Skin epidermis (tissue), 12 donors: ENCODE data around the gene CYB5B.

Experiments used
- H3K27ac ChIP-seq, 21 experiments: fragments of 200-600 bp; sonication (generic) in 11 of 21; one replicate each; pipeline ENCODE4 v1.5.0; 2020; ENCODE audit warnings: mild to moderate bottlenecking in 3 of 21, inconsistent platforms in 2 of 21, moderate library complexity in 2 of 21
- H3K4me3 ChIP-seq, 7 experiments: fragments of 200-600 bp; sonication (generic) in 2 of 7; one replicate each; pipeline ENCODE4 v1.5.0; 2020; ENCODE audit warnings: inconsistent platforms in 2 of 7, mild to moderate bottlenecking in 2 of 7, moderate library complexity in 1 of 7

The CYB5B gene

GRCh38 chr16:69477546-69477945, 53.1 kb downstream of the CYB5B start:
- no peak overlapping the region for H3K4me3 ChIP-seq
- H3K27ac ChIP-seq = no peak overlapping the region

- Histone ChIP-seq H3K4me3 (no peak overlapping the region), H3K27ac (no peak overlapping the region)
Measured at GRCh38 chr16:69478685-69479084, 54.3 kb downstream of the CYB5B start.

DNA sequence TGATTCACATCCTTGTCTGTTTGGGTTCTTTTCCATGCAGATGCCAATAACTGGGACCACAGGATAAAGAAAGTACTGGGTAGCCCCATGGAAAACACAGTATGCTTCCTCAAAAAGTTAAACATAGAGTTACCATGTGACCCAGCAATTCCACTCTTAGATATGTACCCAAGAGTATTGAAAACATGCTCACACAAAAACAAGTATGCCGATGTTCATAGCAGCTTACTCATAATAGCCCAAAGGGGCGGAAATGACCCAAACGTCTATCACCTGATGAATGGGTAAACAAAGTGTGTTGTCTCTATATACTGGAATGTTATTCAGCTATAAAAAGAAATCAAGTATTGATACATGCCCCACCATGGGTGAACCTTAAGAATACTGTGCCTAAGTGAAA, 55.4 kb downstream of the CYB5B start:
- no peak overlapping the region for H3K27ac ChIP-seq
- H3K4me3 ChIP-seq = no peak overlapping the region

- H3K4me3 ChIP-seq = no peak overlapping the region
- H3K27ac ChIP-seq = peak overlapping the region in 20 of 21 experiments; percentile 17 to 80 (median 67)
Measured at GRCh38 chr16:69481901-69482341, 57.5 kb downstream of the CYB5B start.

DNA sequence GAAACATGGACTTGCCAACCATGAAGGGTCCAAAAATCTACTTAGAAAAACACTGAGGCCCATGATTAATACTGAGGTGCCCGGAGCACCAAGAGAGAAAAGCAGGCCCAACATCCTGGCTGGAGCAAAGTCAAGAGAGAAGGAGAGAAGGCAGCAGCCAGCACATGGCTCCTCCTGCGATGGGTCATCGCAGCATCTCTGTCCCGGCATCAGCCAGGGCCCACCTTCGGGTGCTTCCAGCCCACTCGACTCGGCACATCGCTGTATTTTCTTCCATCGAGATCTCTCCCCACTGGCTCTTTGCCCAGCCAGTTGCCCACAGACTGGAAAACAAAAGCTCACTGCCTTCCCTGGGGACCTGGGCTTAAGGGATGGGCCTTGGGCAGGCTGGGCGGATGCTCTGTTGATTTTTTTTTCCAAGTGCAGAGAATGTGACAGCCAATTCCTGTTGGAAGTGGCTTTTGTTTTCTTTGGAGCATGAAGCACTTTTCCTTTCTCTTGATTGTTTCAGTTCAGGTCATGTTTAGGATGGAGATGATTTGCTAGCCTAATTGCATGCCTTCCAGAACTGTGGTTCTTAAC, 58.1 kb downstream of the CYB5B start:
- H3K27ac ChIP-seq = peak overlapping the region in 20 of 21 experiments; percentile 17 to 80 (median 67)
- H3K4me3 ChIP-seq = peak overlapping the region in 1 of 7 experiments; percentile 11

DNA sequence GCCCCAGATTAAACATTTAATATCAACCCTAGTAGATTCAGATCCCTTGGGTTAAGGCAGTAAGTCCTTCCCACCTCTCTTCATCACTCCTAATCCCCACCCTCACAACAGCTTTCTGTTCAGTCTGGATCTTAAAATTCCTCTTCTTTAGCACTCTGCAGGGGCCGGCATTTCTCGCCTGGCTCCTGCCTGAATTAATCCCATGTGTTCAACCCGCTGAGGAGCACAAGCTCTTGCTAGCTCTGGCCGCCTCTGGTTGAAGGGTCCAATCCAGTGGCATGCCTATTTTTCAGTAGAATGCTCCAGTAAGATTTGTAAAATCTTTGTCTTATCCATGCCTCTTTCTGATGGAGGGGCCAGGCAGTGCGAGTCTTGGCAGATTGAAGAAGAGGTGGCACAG, 59.2 kb downstream of the CYB5B start:
- no peak overlapping the region for H3K4me3 ChIP-seq
- H3K27ac ChIP-seq = peak overlapping the region in 6 of 21 experiments; percentile 8 to 68 (median 38)

- no peak overlapping the region for H3K4me3 ChIP-seq
- H3K27ac ChIP-seq = no peak overlapping the region
Measured at GRCh38 chr16:69485361-69485760, 60.9 kb downstream of the CYB5B start.

DNA sequence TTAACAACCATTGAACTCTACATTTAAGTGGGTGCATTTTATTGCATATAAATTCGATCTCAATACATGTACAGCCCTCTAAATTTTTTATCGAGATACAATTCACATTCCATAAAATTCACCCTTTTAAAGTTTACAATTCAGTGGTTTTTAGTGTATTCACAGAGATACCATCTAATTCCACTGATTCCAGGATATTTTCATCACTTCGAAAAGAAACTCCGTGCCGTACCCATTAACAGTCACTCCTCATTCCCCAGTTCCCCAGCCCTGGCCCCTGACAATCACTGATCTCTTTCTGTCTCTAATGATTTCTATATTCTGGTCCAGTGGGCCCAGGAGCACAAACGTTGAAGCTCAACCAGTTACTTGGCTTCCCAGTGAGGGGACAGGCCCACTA, 61.4 kb downstream of the CYB5B start:
- Histone ChIP-seq H3K4me3 (no peak overlapping the region), H3K27ac (no peak overlapping the region)

GRCh38 chr16:69486272-69486671, 61.9 kb downstream of the CYB5B start:
- no peak overlapping the region for H3K4me3 ChIP-seq
- H3K27ac ChIP-seq = peak overlapping the region in 1 of 21 experiments; percentile 50

DNA sequence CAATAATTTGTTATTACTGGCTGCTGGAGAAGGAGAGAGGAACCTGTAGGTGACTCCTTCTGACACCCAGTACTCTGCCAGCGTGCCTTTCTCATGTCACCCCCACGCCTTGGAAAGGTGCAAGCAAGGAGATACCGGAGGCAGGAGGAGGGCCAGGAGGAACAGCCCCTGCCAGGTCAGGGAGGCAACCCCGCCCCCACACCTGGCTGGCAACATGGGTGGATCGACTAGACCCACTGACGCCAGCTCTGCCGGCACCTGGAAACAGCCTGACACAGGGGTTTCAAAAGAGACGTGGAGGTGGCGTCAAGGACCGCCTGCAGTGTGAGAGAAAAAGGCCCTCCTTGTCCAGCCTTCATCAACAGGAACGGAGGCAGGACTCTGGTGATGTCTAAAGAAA, 62.3 kb downstream of the CYB5B start:
- no peak overlapping the region for H3K4me3 ChIP-seq
- peak overlapping the region in 1 of 21 experiments; percentile 50 for H3K27ac ChIP-seq

DNA sequence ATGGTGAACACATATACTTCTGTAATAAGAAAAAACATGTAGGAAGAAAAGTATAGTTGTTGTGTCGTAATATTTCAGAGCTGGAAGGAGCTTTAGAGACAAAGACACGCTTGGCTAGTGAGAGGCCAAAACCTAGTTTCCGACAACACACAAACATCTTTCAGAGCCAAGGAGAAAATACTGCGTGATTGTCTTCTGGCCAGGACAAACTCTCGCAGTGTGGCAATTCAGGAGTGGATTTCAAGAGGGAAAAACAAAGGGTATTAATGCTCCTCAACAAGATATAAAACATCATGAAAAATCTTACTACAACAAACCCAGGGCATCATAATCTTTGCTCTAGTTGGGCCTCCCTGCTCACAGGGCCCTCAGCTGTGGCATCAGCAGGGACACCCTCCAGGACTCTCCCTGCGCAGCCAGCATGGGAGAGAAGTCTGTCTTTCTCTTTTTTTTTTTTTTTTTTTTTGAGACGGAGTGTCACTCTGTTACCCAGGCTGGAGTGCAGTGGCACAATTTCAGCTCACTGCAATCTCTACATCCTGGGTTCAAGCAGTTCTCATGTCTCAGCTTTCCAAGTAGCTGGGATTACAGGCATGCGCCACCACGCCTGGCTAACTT, 66.4 kb downstream of the CYB5B start:
- Histone ChIP-seq H3K27ac (peak overlapping the region in 1 of 21 experiments; percentile 34), H3K4me3 (no peak overlapping the region)

DNA sequence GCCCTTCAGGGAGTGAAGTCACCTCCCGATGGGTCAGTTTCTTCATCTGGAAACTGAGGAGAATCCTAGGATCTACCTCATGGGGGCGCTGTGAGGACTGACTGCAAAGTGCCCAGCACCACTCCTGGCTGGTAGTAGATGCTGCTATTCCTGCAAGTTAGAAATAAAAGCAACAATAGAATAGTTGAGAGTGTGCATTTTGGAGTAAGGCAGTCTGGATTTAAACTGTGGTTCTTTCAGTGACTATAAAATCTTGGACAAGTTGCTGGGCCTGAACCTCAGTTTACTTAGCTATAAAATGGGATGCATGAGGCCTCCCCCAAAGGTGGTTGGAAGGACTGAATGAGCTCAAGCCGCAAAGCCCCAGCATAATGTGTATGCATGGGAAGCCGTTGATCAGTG, 70.6 kb downstream of the CYB5B start:
- Histone ChIP-seq H3K27ac (no peak overlapping the region), H3K4me3 (no peak overlapping the region)

DNA sequence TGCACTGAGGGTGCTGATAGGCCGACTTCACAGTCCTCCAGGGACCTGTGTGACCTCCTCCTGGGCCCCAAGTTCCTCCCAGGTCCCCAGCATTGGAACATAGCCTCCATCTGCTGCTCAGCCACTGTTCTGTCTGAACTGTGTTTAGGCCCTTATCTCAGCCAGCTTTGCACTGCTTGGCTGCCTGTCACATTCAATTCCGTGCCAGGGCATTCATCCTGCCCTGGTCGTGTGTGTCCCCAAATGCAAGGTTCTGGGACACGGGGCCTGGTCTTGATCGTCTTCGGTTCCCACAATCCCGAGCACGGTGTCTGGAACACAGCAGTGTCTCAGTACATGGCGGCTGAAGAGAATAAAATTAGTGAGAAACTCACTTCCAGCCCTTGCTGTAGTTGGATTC, 71.4 kb downstream of the CYB5B start:
- Histone ChIP-seq H3K4me3 (no peak overlapping the region), H3K27ac (no peak overlapping the region)

GRCh38 chr16:69496376-69496775, 72.0 kb downstream of the CYB5B start:
- Histone ChIP-seq H3K4me3 (no peak overlapping the region), H3K27ac (no peak overlapping the region)

DNA sequence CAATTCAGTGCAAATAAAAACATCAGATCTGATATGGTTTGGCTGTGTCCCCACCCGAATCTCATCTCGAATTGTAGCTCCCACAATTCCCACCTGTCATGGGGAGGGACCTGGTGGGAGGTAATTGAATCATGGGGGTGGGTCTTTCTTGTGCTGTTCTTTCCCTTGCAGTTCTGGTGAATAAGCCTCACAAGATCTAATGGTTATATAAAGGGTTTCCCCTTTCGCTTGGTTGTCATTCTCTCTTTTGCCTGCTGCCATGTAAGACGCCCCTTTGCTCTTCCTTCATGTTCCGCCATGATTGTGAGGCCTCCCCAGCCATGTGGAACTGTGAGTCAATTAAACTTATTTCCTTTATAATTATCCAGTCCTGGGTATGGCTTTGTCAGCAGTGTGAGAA, 72.5 kb downstream of the CYB5B start:
- Histone ChIP-seq H3K27ac (no peak overlapping the region), H3K4me3 (no peak overlapping the region)

GRCh38 chr16:69497876-69498596, 73.6 kb downstream of the CYB5B start:
- Histone ChIP-seq H3K4me3 (no peak overlapping the region), H3K27ac (no peak overlapping the region)

GRCh38 chr16:69498926-69499325, 74.5 kb downstream of the CYB5B start:
- Histone ChIP-seq H3K27ac (no peak overlapping the region), H3K4me3 (no peak overlapping the region)

DNA sequence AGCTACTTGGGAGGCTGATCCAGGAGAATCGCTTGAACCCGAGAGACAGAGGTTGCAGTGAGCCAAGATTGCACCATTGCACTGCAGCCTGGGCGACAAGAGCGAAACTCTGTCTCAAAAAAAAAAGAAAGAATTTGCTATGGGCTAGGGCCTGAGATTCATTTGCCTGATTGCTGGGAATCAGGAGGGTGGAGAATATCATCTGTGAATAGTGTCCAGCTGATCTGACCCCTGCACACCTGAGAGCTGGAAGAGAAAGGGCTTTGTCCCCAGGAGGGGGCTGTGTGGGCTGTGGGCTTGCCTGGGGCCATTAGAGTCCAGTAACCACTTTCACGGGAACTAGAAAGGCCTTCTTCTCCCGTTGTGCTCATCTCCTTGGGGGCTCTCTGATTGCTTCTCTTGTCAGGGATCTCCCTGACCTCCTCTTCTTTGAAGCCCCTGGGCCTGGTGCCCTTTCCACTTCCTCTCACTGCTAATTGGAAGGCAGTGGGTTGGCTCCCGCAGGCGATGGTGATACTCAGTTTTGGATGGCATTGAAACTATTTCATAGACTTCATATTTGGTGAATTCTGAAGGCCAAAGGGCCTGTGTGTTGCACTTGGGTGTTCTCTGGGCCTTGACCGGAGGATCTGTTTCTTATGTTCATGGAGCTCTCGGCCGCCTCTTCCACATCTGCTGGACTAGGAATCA, 75.3 kb downstream of the CYB5B start:
- no peak overlapping the region for H3K27ac ChIP-seq
- H3K4me3 ChIP-seq = no peak overlapping the region

- Histone ChIP-seq H3K27ac (no peak overlapping the region), H3K4me3 (no peak overlapping the region)
Measured at GRCh38 chr16:69500496-69500895, 76.1 kb downstream of the CYB5B start.

DNA sequence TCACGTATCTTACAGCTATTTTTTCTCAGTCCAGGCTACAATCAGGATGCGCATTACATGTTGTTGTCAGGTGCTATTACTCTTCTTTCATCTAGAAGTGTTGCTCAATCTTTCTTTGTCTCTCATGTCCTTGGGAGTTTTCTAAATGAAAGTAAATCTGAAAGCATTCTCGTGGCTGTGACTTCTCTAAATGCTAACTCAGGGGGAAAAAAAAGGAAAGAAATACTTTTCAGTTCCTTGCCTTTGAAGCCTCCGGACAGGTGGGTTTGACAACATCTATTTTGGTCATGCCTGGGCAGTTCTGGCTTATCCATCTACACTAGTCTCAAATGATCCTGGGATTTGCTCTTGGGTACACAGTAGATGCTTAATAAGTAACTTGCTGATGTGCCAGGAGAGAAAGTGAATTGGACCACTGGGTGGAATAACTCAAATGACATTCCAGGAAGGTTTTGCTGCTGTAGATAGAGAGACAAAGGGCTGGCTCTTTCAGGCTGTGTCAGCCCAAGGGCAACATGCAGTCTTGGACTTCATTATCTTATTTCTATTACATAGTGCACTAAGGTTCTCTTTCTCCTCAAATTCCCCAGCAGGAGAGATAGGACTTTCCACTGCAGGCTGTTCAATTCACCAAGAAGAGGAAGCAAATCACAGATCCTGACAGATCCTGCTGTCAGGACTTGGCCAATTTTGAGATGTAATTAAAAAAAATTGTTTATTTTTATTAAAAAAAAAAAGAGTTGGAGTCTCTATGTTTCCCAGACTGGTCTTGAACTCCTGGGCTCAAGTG, 77.7 kb downstream of the CYB5B start:
- no peak overlapping the region for H3K4me3 ChIP-seq
- H3K27ac ChIP-seq = peak overlapping the region in 4 of 21 experiments; percentile 11 to 72 (median 30)
